Neural progenitor cell (in vitro differentiated cells): Measurements from ENCODE around the gene LMTK2. TPM values are rescaled to one million over a fixed set of nuclear protein-coding genes. Genes with fewer than 3 reads are reported as not detected.

ENCODE experiments used
- DNase-seq: peaks from one replicate; pipeline ENCODE4 v3.0.0-alpha.2; 2016; ENCODE audit warnings: low spot score
- H2AFZ ChIP-seq: fragments of 200-600 bp; sonication (generic); replicated peaks from 2 replicates; pipeline ENCODE4 v1.6.1; 2016; ENCODE audit warnings: antibody characterized with exemption
- H3F3A ChIP-seq: fragments of 200-600 bp; sonication (generic); 2 replicates; pipeline ENCODE4 v1.6.1; 2016; ENCODE audit warnings: antibody characterized with exemption, low read depth
- H3K27ac ChIP-seq: fragments of 200-600 bp; sonication (generic); 2 replicates; pipeline ENCODE4 v1.5.1; 2016; ENCODE audit warnings: mild to moderate bottlenecking
- H3K27me3 ChIP-seq: fragments of 200-600 bp; sonication (generic); 2 replicates; pipeline ENCODE4 v1.6.1; 2016; ENCODE audit warnings: mild to moderate bottlenecking, moderate library complexity
- H3K36me3 ChIP-seq: fragments of 200-600 bp; sonication (generic); 2 replicates; pipeline ENCODE4 v1.5.1; 2016
- H3K4me1 ChIP-seq: fragments of 200-600 bp; sonication (generic); 2 replicates; pipeline ENCODE4 v1.6.1; 2016; ENCODE audit warnings: mixed run types
- H3K4me2 ChIP-seq: fragments of 200-600 bp; sonication (generic); 2 replicates; pipeline ENCODE4 v1.6.1; 2016
- H3K4me3 ChIP-seq: fragments of 200-600 bp; sonication (generic); 2 replicates; pipeline ENCODE4 v1.5.1; 2016
- H3K79me2 ChIP-seq: fragments of 200-600 bp; sonication (generic); 2 replicates; pipeline ENCODE4 v1.6.1; 2016; ENCODE audit warnings: low read depth
- H3K9ac ChIP-seq: fragments of 200-600 bp; sonication (generic); 2 replicates; pipeline ENCODE4 v1.6.1; 2016
- H3K9me3 ChIP-seq: fragments of 200-600 bp; sonication (generic); 2 replicates; pipeline ENCODE4 v1.5.1; 2016; ENCODE audit warnings: low read depth
- H4K20me1 ChIP-seq: fragments of 200-600 bp; sonication (generic); 2 replicates; pipeline ENCODE4 v1.6.1; 2016; ENCODE audit warnings: low read depth
- H3K27ac Mint-ChIP-seq: 3 replicates; pipeline ENCODE4 v1.8.0; 2021; ENCODE audit warnings: mixed read lengths
- H3K27me3 Mint-ChIP-seq: 2 replicates; pipeline ENCODE4 v1.8.0; 2022; ENCODE audit warnings: low read depth, mild to moderate bottlenecking, inconsistent platforms, moderate library complexity, mixed read lengths; ENCODE audit not compliant: insufficient read depth
- H3K36me3 Mint-ChIP-seq: 3 replicates; pipeline ENCODE4 v1.8.0; 2021; ENCODE audit warnings: mixed read lengths
- H3K4me1 Mint-ChIP-seq: 3 replicates; pipeline ENCODE4 v1.8.0; 2021; ENCODE audit warnings: mixed read lengths
- H3K4me3 Mint-ChIP-seq: 3 replicates; pipeline ENCODE4 v1.8.0; 2021; ENCODE audit warnings: mild to moderate bottlenecking, moderate library complexity, mixed read lengths
- H3K9me3 Mint-ChIP-seq: 3 replicates; pipeline ENCODE4 v1.8.0; 2020; ENCODE audit warnings: mixed read lengths
- CTCF ChIP-seq: fragments of 200-600 bp; sonication (generic); IDR thresholded peaks from 2 replicates; pipeline ENCODE4 v1.5.1; 2017; ENCODE audit warnings: antibody characterized with exemption, mild to moderate bottlenecking
- EZH2 ChIP-seq: fragments of 200-600 bp; sonication (generic); IDR thresholded peaks from 2 replicates; pipeline ENCODE4 v1.6.1; 2017; ENCODE audit warnings: antibody characterized with exemption, mild to moderate bottlenecking, moderate library complexity
- EZH2phosphoT487 ChIP-seq: fragments of 200-600 bp; sonication (generic); IDR thresholded peaks from 2 replicates; pipeline ENCODE4 v1.6.1; 2017; ENCODE audit warnings: antibody characterized with exemption
- total RNA-seq: library from RNA; depleted of rRNA; stranded (reverse); fragments of >200 nt; gene quantifications from 2 replicates; pipeline ENCODE4 v1.2.3, GENCODE V29; 2015; ENCODE audit warnings: low replicate concordance

LMTK2 gene
- total RNA-seq, 1 donor from 2014 or later: 14.1 TPM

- Histone ChIP-seq H3K79me2 (no peaks in the 10 kb centered on the region), H3K9ac (no peak overlapping the region), H3K4me3 (no peak overlapping the region), H4K20me1 (no peaks in the 10 kb centered on the region), H3K4me1 (peaks cover 6% of the 10 kb centered on the region), H2AFZ (no peak overlapping the region), H3K27ac (no peak overlapping the region), H3K36me3 (no peaks in the 10 kb centered on the region), H3K27me3 (no peaks in the 10 kb centered on the region), H3F3A (no peaks in the 10 kb centered on the region), H3K4me2 (no peak overlapping the region), H3K9me3 (no peaks in the 10 kb centered on the region)
- H3K27me3 Mint-ChIP-seq: no peaks in the 10 kb centered on the region
- TF ChIP-seq EZH2 (no peak), EZH2phosphoT487 (no peak), CTCF (no peak)
- H3K27ac Mint-ChIP-seq: no peak overlapping the region
- H3K4me1 Mint-ChIP-seq: no peaks in the 10 kb centered on the region
- H3K36me3 Mint-ChIP-seq: peaks cover 2% of the 10 kb centered on the region
- no peaks in the 10 kb centered on the region for H3K9me3 Mint-ChIP-seq
- DNase-seq: no peak
- no peak overlapping the region for H3K4me3 Mint-ChIP-seq
Observed at GRCh38 chr7:98242342-98242741, 135.7 kb downstream of the LMTK2 start.

GRCh38 chr7:98242934-98243333 is 136.3 kb downstream of the LMTK2 start:
- Histone ChIP-seq H4K20me1 (no peaks in the 10 kb centered on the region), H3K9me3 (no peaks in the 10 kb centered on the region), H3K27me3 (no peaks in the 10 kb centered on the region), H3K4me1 (peaks cover 6% of the 10 kb centered on the region), H3K36me3 (no peaks in the 10 kb centered on the region), H3K9ac (no peak overlapping the region), H2AFZ (no peak overlapping the region), H3K4me3 (no peak overlapping the region), H3K4me2 (no peak overlapping the region), H3K79me2 (no peaks in the 10 kb centered on the region), H3F3A (no peaks in the 10 kb centered on the region), H3K27ac (no peak overlapping the region)
- no peaks in the 10 kb centered on the region for H3K9me3 Mint-ChIP-seq
- DNase-seq: no peak
- H3K4me1 Mint-ChIP-seq: no peaks in the 10 kb centered on the region
- no peak for TF ChIP-seq EZH2phosphoT487
- no peak for TF ChIP-seq CTCF
- no peak for TF ChIP-seq EZH2
- H3K27me3 Mint-ChIP-seq: no peaks in the 10 kb centered on the region
- no peak overlapping the region for H3K27ac Mint-ChIP-seq
- H3K4me3 Mint-ChIP-seq: no peak overlapping the region
- peaks cover 2% of the 10 kb centered on the region for H3K36me3 Mint-ChIP-seq

DNA sequence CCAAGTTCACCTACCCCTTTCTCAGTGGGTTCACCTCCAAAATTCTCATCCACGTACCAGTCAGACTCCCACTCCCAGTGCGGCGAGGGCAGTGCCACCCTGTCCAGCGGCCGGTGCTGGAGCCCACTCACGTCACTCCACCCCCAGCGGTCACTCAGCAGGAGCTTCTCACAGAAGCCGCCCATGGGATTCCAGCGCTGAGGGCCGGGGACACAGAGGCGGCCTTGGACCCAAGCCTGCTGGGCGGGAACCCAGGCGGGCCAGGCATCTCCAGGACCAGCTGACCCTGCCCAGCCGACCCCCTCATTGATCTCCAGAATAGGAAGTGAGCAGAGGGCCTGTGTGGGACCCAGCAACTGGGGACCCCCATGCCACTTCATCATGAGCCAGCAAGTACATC is 138.2 kb downstream of the LMTK2 start:
- Histone ChIP-seq H3K9ac (no peak overlapping the region), H3K4me1 (peaks cover 6% of the 10 kb centered on the region), H3K4me3 (no peak overlapping the region), H3K4me2 (no peak overlapping the region), H3K79me2 (no peaks in the 10 kb centered on the region), H3K9me3 (no peaks in the 10 kb centered on the region), H3K27me3 (no peaks in the 10 kb centered on the region), H3K36me3 (no peaks in the 10 kb centered on the region), H4K20me1 (no peaks in the 10 kb centered on the region), H3F3A (no peaks in the 10 kb centered on the region), H2AFZ (no peak overlapping the region), H3K27ac (no peak overlapping the region)
- DNase-seq: no peak
- H3K4me1 Mint-ChIP-seq: peaks cover under 1% of the 10 kb centered on the region
- H3K9me3 Mint-ChIP-seq: no peaks in the 10 kb centered on the region
- no peaks in the 10 kb centered on the region for H3K27me3 Mint-ChIP-seq
- H3K36me3 Mint-ChIP-seq: peaks cover 2% of the 10 kb centered on the region
- H3K27ac Mint-ChIP-seq: no peak overlapping the region
- H3K4me3 Mint-ChIP-seq: no peak overlapping the region
- TF ChIP-seq CTCF (no peak), EZH2phosphoT487 (no peak), EZH2 (no peak)
